Astrocyte of the hippocampus (primary cell): ENCODE data around the gene ECI1.
A peak's percentile ranks its signal among the peaks of the same experiment; 100 is the strongest.

Experiments used
- DNase-seq: peaks from one replicate; pipeline ENCODE4 v3.0.0; 2011; ENCODE audit warnings: low read depth, low spot score

The ECI1 gene

GRCh38 chr16:2251296-2252111 is at the start of gene ECI1:
Gene ECI1, minus strand, starts transcription at chr16:2251587. Its CDS starts 21 bp downstream, at chr16:2251566.
- DNase-seq: peak; percentile 98

DNA sequence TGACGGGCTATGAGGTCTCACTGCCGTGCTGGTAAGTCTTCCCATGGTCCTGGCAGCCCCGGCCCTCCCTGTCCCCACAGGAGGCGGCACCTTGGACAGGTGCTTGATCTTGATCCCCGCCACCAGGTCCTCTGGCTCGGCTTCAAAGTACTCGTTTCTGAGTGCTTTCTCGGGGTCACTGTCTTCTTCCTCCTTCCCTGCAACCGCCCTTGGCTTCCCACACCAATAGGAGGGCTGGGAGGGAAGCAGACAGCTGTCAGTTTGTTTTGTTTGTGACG is 48.5 kb upstream of the ECI1 start:
- DNase-seq: no peak

- no peak for DNase-seq
These were observed 47.9 kb upstream of the ECI1 start for GRCh38 chr16:2299121-2299914.

- DNase-seq: no peak
These were observed 47.2 kb upstream of the ECI1 start for GRCh38 chr16:2298621-2299020.

DNA sequence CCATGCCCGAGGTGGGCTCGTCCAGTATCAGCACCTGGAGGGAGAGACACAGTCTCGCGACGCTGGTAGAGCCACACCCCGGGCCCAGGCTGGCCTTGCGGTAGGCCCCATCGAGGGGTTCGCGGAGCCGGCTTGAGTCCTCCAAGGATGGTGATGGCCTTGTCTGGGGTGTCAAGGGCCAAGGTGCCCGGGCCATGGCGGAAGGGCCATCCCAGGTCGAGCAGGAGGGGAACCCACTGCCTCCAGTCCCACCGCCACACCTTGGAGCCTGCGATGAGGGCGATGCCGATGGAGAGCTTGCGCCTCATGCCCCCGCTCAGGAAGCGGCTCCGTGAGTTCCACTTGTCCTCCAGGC is 46.1 kb upstream of the ECI1 start:
- no peak for DNase-seq

DNA sequence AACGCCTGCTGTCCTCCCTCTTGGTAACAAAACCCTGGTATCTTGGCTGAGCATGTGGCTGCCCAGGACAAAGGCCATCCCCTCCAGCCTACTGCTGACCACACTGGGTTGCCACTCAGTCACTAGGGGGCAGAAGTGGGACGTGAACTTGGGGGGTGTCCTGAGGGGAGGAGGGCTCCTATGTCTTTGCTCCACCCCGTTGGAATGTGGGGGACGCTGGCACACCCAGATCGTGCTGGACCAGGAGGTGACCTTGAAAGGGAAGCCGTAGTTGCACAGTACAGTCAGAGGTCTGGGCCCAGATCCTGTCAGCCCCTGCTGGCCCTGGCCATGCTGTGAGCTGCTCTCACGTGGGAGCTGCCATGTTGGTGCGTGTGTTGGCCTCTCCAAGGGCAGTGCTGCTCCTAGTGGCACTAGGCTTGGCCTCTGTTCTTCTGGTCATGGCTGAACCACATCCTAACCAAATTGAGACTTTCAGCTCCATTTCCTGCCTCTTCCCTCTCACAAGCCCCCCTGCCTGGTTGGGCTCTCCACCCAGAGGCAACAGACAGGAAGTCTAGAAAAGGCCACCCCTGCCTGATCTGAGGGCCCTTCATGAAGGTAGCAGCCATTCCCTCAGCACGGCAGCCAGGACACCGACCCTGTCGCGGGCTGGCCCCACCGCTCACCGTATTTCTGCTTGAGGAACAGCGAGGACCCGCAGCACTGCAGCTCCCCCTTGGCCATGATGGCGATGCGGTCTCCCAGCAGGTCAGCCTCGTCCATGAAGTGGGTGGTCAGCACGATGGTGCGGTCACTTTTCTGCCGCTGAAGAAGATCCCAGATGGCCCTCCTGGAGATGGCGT is 45.5 kb upstream of the ECI1 start:
- peak; percentile 21 for DNase-seq

DNA sequence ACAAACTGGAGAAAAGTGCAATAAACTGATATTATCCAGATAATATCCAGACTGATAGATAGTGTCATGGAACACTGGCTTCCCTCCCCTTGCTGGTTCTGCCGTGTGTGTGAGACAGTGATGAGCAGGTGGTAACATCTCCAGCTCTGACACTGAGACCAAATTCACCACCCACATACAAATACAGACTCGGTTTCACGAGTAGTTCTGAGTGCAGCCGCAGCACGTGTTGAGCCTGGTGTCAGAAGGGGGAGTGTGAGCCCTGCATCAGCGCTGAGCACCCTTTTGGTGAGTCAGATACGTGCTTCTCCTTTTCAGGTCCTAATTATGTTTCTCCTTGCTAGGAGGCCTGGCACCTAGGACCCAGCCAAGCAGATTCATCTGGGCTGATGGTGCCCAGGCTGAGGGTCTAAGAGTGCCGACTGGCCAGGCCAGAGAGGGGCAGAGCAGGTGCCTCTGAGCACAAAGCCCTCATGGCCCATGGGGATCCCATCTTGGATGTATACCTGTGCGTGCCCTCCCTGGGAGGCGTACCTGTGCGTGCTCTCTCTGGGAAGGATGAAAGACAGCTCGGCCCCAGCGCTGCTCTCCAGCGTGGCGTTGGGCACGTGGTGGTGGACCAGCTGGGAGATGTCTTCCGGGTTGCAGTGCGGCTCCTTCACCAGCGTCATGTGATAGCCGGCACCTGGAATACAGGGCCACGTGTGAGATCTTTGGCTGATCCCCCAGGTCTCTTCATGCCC is 43.8 kb upstream of the ECI1 start:
- no peak for DNase-seq

DNA sequence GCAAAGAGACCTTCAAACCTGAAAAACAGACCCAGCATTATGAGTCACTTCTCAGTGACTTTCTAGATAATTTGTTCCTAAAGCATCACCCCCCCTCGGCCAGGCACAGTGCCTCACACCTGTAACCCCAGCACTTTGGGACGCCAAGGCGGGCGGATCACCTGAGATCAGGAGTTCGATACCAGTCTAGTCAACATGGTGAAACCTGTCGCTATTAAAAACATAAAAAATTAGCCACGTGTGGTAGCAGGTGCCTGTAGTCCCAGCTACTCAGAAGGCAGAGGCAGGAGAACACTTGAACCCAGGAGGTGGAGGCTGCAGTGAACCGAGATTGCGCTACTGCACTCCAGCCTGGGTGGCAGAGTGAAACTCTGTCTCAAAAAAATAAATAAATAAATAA is 40.8 kb upstream of the ECI1 start:
- DNase-seq: no peak

GRCh38 chr16:2289282-2289681 is 37.9 kb upstream of the ECI1 start:
- DNase-seq: no peak

GRCh38 chr16:2288726-2289125 is 37.3 kb upstream of the ECI1 start:
- DNase-seq: no peak

DNA sequence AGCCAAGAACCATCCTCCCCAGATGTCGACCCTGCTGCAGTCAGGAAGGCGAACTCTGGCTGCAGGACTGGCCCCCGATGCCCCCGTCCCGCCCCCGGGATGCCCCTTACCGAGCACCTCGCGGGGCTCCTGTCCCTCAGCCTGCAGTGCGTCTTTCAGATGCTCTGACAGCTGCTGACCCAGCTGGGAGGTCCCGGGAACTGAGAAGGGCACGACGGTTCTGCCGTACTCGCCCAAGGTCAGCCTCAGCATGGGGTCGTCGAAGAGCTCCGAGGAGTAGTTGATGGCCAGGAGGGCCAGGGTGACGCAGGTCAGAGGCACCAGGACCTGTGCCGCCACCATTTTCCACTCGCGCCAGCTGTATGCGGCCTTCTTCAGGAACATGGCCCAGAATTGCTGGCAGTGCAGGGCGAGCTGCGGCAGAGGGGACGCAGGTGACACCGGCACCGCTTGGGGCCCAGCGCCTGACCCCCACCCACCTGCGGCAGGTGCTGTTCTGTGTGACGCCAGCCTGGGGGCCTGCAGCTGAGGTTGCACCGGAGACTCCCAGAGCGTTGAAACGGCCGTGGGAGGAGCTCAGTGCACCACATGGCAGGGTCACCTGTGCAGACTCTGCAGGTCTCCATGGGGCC is 36.6 kb upstream of the ECI1 start:
- no peak for DNase-seq

DNA sequence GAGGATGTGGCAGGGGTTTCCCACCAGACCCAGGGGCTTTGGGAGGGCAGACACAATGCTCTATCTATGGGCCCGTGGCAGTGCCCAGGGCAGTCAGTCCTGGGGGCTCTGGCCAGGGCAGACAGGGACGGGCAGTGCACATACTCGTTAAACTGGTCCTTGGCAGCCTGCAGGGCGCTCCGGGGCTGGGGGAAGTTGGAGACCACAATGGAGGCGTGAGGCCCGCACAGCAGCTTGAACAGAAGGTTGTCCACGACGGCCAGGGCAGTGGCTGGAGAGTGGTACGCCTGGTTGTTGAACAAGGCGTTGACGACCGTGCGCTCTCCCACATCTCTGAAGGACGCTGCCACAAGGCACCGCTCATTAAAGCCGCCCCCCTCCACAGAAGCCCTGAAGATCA is 35.2 kb upstream of the ECI1 start:
- DNase-seq: no peak

GRCh38 chr16:2285731-2286191 is 34.4 kb upstream of the ECI1 start:
- DNase-seq: no peak

- DNase-seq: no peak
These were observed 33.6 kb upstream of the ECI1 start for GRCh38 chr16:2284797-2285576.

DNA sequence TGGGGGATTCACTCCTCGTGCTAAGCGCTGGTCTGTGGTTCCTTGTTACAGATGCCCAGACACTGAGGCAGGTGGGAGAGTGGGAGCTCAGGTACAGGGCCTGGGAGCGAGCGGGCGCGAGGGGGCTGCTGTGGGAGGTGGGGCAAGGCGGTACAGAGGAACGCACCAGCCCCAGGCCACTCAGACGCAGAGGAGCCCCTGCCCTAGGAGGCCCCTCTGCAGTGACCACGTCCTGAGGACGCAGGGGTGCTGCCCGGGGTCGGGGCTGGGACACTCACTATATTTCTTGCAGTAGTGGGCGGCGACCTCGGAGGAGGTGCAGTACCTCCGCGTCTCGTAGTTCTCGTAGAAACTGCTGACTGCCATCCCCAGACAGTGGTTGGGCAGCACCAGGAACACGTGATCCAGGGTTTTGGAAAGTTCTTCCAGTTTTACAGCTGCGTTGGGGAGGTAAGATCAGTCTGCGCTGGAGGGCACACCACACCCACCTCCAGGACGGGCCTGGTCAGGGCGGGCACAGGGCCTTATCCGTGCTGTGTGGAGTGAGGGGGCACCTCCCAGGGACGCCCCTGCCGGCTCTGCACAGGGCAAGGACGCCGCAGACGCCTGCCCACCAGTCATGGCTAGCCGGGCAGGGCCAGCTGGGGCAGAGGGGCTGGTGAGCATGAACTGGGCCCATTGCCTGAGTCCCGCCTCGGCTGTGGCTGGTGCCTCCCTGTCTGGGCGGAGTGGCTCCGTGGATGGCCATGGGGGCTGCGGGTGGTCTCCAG is 32.8 kb upstream of the ECI1 start:
- no peak for DNase-seq

DNA sequence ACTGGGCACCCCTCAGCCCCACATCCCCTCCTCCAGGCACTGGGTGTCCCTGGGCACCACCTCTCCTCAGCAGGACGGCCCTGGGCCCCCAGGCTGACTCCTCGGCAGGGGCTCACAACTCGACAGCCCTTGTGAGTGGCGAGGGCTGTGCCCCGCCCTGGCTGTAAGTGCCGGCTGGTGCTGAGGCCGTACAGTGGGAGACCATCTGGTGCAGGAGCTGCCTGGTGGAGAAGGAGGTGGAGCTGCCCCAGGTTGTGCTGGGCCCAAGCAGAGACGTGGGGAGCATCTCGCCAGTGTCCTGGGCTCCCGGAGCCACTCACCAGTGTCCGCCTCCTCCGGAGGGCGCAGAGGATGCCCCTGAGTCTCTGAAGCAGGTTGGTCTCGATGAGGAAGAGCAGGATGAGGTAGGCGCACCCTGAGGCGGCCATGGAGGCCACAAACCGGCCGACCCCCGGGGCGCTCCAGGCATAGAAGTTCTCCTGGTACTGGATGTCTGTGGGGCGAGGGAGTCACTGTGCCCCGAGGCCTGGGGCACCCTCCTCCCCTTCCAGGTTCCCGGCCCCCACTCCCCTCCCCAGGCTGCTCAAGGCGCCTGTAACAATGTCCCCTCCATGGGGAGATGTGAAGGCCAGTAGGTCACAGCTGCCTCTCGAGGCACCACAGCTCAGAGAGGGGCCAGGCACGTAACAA is 31.6 kb upstream of the ECI1 start:
- no peak for DNase-seq

DNA sequence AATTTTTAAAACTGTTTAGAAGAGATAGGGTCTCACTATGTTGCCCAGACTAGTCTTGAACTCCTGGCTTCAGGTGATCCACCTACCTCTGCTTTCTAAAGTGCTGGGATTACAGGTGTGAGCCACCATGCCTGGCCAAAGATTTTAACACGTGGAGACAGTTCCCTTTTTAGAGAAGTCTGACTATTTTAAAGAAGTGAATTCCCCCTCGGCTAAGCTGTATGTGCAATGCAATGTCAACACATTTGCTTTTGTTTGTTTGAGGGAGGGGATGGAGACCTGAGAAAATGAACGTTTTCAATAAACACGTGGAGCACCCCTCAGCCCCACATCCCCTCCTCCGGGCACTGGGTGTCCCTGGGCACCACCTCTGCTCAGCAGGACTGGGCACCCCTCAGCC is 30.9 kb upstream of the ECI1 start:
- DNase-seq: no peak

DNA sequence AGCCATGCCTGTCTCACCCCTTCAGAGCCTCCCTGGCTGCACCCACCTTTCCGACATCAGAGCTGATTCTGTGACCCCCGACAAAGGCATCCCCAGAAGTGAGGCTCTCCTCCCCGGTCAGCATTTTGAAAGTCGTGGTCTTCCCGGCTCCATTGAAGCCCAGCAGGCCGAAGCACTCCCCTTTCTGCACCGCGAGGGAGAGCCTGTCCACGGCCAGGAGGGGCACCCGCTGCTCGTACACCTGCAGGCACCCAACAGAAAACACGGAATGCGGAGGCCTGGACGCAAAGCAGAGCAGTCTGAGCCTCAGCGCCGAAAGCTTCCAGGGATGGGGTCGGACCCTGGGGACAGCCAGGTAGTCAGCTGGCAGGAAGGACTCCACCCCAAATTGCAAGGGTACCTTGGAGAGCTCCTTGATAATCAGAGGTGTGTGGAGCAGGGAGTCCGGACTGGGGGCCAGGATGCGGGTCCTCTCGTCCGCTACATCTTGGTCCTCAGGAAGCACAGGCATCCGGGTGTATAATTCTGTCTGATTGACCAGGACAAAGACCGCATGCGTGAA is 29.7 kb upstream of the ECI1 start:
- no peak for DNase-seq

DNA sequence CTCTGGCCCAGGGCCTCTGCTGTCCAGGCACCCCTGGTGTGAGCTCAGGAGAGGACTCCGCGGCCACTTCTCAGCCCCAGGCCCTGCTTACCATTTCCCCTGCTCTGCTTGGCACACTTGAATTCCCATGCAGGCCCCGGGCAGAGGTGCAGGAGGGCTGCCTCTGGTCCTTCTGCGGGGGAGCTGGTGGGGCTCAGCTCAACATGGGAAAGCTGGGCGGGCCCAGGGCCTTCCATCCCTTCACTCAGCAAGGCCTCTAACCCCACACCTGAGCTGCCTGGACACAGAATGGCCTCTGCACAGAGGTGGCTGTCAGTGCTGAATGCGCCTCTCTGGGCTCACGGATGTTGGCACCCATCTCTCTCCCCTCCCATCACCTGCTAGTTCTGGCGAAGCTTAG is 29.1 kb upstream of the ECI1 start:
- DNase-seq: no peak
